HS-27A (cell line): ENCODE data around the gene SZT2.

Experiments
- DNase-seq: peaks from one replicate; pipeline ENCODE4 v3.0.0-alpha.2; 2012; ENCODE audit warnings: low read depth, missing footprints

Gene SZT2

GRCh38 chr1:43423672-43424550, 34.2 kb downstream of the SZT2 start:
- DNase-seq = no peak

DNA sequence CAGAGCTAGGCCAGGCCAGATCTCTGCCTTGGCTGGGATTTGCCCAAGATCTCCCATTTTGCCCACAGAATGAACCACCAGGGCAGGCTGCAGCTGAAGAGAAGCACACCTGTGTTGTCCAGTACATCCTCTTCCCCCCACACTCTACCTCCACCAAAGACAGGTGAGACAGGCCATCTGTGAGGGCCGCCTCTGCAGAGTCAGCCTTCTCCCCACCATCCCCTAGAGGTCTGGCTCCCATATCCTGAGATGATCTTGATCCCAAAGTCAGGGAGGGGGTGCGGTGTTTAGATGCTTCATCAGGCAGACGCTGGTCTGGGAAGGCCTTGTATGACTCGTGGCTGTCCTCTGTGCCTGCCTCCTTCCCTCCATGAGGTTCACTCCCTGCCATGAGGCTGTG, 35.3 kb downstream of the SZT2 start:
- DNase-seq = no peak

- DNase-seq = no peak
Measured at GRCh38 chr1:43426221-43426620, 36.5 kb downstream of the SZT2 start.

- DNase-seq = no peak
Measured at GRCh38 chr1:43427524-43427923, 37.8 kb downstream of the SZT2 start.

GRCh38 chr1:43427941-43428340, 38.2 kb downstream of the SZT2 start:
- no peak for DNase-seq

DNA sequence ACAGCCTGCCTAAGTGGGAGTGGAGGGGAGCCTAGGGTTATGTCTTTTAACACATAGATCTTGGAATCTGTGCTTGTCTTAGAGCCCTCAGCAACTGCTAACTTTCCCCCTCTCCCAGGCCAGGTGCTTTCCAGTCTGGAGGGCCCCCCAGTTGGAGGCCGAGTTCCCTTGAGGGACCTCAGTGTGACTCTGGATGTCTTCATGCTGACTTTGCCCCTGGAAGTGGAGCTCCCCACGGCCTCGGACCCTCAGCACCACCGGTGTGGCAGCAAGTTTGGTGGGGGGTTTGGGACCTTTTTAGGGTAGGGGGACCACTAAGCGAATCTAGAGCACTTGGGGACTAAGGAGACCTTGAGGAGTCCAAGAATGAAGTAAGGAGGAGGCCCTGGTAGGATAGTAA, 41.1 kb downstream of the SZT2 start:
- DNase-seq = no peak

GRCh38 chr1:43431676-43432075, 42.0 kb downstream of the SZT2 start:
- no peak for DNase-seq

DNA sequence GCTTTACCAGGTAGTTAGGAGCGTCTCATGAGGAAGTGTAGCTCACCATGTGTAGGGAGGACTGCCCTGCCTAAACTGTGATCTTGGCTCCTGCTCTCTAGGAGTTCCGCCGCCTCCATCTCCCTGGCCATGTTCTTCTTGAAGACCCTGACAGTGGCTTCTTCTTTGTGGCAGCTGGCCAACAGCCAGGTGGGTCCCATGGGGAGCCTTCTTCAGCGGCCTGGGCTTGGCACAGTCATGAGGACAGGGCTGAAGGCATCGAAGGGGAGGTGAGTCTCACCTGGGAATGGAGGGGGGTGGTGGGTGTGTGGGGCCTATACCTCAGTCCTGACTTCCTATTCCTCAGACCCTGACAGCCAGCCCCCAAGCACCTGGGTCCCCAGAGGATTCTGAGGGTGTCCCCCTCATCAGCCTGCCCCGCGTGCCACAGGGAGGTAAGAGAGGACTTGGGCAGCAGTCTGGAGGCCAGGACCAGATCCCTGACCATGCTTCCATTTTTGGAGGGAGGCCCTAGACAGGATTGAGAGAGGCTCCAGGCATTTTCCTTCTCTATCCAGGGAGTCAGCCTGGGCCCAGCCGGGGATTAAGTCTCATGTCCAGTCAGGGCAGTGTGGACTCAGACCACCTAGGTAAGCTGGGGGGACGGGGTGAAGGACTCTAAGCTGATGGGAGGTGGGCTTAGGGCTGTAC, 42.6 kb downstream of the SZT2 start:
- no peak for DNase-seq

DNA sequence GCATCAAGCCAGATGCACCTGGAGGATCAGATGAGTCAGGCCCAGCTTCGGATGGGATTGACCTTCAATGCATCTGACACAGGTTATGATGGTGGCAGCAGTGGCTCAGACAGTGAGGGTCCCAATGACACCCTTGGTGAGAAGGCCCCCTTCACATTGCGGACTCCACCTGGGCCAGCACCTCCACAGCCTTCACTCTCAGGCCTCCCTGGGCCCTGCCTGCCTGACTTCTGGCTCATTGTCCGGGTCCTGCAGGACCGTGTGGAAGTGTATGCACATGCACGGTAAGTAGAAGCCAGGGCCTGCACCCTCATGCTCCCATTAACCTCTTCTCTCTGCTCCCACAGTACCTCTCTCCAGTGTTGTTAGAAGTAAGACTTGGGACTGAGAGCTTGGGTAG, 43.2 kb downstream of the SZT2 start:
- DNase-seq = no peak

GRCh38 chr1:43434256-43434655, 44.6 kb downstream of the SZT2 start:
- no peak for DNase-seq

DNA sequence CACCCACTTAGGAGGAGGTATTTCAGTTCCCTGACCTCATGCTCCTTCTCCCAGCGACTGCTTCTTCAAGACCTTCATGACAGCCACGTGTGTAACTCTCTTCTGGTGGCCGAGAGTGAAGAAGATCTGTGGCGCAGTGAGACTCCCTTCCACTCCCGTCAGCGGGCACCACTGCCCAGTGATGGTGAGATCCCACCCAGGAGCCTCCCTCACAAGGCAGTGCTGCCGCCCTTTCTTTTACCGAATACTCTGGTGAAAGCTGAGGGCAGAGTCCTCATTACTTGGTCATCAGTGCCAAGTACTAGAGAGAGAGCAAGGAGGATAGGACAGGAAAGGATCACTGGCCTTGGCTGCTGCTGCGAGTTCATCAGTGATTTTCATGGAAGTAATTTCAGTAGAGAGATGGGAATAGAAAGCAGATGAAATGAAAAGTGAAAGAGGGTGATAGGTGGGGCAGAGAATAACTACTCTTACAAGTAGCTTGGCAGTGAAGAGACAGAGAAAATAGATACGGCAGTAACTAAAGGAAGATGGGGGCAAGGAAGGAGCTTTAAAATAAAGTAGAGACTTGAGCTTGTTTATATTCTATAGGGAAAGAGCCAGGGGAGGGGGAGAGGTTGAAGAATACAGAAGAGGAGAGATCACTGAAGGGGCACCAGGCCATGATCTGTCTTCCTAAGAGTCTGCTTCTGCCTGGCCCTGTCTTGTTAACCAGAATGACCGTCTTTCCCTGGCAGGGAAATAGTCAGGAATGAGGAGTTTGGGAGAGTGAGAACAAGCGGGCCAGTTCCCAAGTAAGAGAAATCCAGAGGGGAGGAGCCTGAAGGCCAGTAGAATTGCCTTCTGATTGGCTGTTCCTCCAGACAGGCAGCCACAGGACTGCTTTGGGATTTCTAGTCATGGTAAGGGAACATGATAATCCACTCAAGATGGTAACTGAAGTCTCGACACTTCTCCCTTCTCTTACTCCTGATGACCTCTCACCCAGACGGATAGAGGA, 45.7 kb downstream of the SZT2 start:
- DNase-seq = no peak

- no peak for DNase-seq
Measured at GRCh38 chr1:43436371-43436770, 46.7 kb downstream of the SZT2 start.

DNA sequence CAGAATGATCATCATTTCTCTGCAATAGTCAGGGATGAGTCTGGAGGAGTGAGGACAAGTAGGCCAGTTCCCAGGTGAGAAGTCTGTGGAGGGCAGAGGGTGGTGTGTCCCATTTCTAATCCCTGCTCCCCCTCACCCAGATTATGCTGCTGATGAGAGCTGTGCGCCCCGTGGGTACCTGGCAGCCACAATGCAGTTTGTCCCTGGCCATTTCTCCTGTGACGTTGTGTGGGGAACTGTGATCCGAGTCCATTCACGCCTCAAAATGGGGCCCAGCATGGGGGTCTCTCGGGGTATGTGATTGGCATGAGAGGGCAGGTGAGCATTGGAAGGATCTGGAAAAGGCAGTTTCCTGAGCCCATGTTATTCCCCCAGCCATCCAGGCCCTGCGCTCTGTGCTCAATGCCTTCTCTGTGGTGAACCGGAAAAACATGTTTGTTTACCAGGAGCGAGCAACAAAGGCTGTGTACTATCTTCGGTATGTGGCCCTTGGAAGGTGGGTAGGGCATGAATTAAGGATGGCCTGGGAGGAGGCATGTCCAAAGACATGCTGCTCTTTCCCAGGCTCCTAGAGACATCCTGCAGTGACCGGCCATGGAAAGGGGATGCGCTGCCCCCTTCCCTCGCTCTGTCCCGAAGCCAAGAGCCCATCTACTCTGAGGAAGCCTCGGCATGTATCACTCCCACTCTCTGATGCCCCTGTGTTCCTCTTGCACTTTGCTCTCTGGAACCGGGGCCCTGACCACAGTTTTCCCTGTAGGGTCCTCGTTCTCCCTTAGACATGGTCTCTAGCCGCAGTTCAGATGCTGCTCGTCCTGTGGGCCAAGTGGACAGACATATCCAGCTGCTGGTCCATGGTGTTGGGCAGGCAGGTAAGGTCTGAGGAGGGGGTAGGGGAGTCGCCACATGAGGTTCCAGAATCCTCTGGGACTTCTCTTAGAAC, 47.6 kb downstream of the SZT2 start:
- no peak for DNase-seq

- DNase-seq = no peak
Measured at GRCh38 chr1:43438006-43438405, 48.3 kb downstream of the SZT2 start.

- DNase-seq = no peak
Measured at GRCh38 chr1:43438576-43438952, 48.9 kb downstream of the SZT2 start.

- DNase-seq = no peak
Measured at GRCh38 chr1:43438953-43439581, 49.4 kb downstream of the SZT2 start.

DNA sequence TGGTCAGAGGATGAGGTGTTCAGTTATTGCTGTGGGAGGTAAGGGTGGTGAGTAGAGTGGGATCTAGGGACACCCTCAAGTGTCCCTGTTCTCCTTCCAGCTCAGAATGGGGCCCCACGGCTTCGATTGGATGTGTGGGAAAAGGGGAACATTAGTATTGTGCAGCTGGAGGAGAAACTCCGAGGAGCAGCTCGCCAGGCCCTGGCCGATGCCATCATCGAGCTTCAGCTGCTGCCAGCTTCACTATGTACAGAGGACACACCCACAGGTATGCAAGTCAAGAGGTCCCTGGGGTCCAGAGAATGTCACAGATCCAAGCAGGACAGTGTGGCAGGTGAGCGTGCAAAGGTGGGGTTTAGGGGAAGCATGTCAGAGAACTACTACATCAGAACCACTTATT, 50.1 kb downstream of the SZT2 start:
- no peak for DNase-seq

GRCh38 chr1:43440358-43440757, 50.7 kb downstream of the SZT2 start:
- DNase-seq = no peak

GRCh38 chr1:43441166-43441893, 51.6 kb downstream of the SZT2 start:
- no peak for DNase-seq
